Astrocyte (in vitro differentiated cells and primary cell): ENCODE data around the gene DHCR7. TPM values are rescaled to one million over a fixed set of nuclear protein-coding genes. Genes with fewer than 3 reads are reported as not detected.

Source experiments
- DNase-seq: peaks from one replicate; pipeline ENCODE4 v3.0.0-alpha.2; 2010; ENCODE audit warnings: low read depth
- FAIRE-seq: peaks from 2 replicates; lab custom pipeline; 2011; peaks lifted over from hg19 to GRCh38; lab: Jason Lieb, UNC
- H2AFZ ChIP-seq: 2 replicates; pipeline ENCODE4 v1.6.0; 2012; ENCODE audit warnings: low read depth, low read length, inconsistent platforms
- H3K27ac ChIP-seq: 2 replicates; pipeline ENCODE4 v1.5.1; 2011; ENCODE audit warnings: low read depth, low read length, inconsistent platforms
- H3K27me3 ChIP-seq: 2 replicates; pipeline ENCODE4 v1.6.0; 2011; ENCODE audit warnings: low read length, inconsistent platforms; ENCODE audit not compliant: insufficient read depth
- H3K36me3 ChIP-seq: 2 replicates; pipeline ENCODE4 v1.5.1; 2011; ENCODE audit warnings: low read length, inconsistent platforms; ENCODE audit not compliant: insufficient read depth
- H3K4me1 ChIP-seq: 2 replicates; pipeline ENCODE4 v1.5.1; 2011; ENCODE audit warnings: low read length, inconsistent platforms; ENCODE audit not compliant: insufficient read depth
- H3K4me2 ChIP-seq: 2 replicates; pipeline ENCODE4 v1.6.0; 2012; ENCODE audit warnings: low read length, inconsistent platforms
- H3K4me3 ChIP-seq: 2 replicates; pipeline ENCODE4 v1.5.1; 2011; ENCODE audit warnings: low read depth, mild to moderate bottlenecking, low read length, inconsistent platforms; ENCODE audit not compliant: insufficient read depth
- H3K79me2 ChIP-seq: 2 replicates; pipeline ENCODE4 v1.6.0; 2012; ENCODE audit warnings: mild to moderate bottlenecking, low read length, inconsistent platforms; ENCODE audit not compliant: insufficient read depth
- H3K9ac ChIP-seq: 2 replicates; pipeline ENCODE4 v1.6.0; 2012; ENCODE audit warnings: mild to moderate bottlenecking, low read length, inconsistent platforms
- H3K9me3 ChIP-seq: 2 replicates; pipeline ENCODE4 v1.5.1; 2012; ENCODE audit warnings: low read depth, mild to moderate bottlenecking, low read length, inconsistent platforms; ENCODE audit not compliant: insufficient read depth
- H4K20me1 ChIP-seq: 2 replicates; pipeline ENCODE4 v1.6.0; 2012; ENCODE audit warnings: low read length, inconsistent platforms; ENCODE audit not compliant: insufficient read depth
- H3K27ac Mint-ChIP-seq: one replicate; pipeline ENCODE4 v1.8.0; 2021; ENCODE audit warnings: mild to moderate bottlenecking, mixed read lengths; ENCODE audit not compliant: unreplicated experiment
- H3K27me3 Mint-ChIP-seq: one replicate; pipeline ENCODE4 v1.8.0; 2021; ENCODE audit warnings: low read depth, mixed read lengths; ENCODE audit not compliant: unreplicated experiment
- H3K36me3 Mint-ChIP-seq: one replicate; pipeline ENCODE4 v1.8.0; 2021; ENCODE audit warnings: low read depth, mixed read lengths; ENCODE audit not compliant: unreplicated experiment
- H3K4me1 Mint-ChIP-seq: one replicate; pipeline ENCODE4 v1.8.0; 2021; ENCODE audit warnings: low read depth, mixed read lengths; ENCODE audit not compliant: unreplicated experiment
- H3K4me3 Mint-ChIP-seq: one replicate; pipeline ENCODE4 v1.8.0; 2021; ENCODE audit warnings: mild to moderate bottlenecking, moderate library complexity, mixed read lengths; ENCODE audit not compliant: unreplicated experiment
- H3K9me3 Mint-ChIP-seq: one replicate; pipeline ENCODE4 v1.8.0; 2021; ENCODE audit warnings: mild to moderate bottlenecking, mixed read lengths; ENCODE audit not compliant: unreplicated experiment
- EZH2 ChIP-seq: IDR thresholded peaks from 2 replicates; pipeline ENCODE4 v1.6.1; 2012; ENCODE audit warnings: mild to moderate bottlenecking, low read length, inconsistent platforms; ENCODE audit not compliant: insufficient read depth
- total RNA-seq: library from RNA; stranded (reverse); gene quantifications from 2 replicates; pipeline ENCODE4 v1.2.1, GENCODE V29; 2021
- TF ChIP-seq, protein P1 (sequence below): IDR thresholded peaks from 2 replicates; pipeline ENCODE4 v1.5.1; 2011; ENCODE audit warnings: low read depth, mild to moderate bottlenecking, inconsistent platforms, low read length, moderate library complexity; ENCODE audit not compliant: insufficient read depth

Gene DHCR7
- total RNA-seq, 1 donor from 2014 or later, result 92.8 TPM

DNA sequence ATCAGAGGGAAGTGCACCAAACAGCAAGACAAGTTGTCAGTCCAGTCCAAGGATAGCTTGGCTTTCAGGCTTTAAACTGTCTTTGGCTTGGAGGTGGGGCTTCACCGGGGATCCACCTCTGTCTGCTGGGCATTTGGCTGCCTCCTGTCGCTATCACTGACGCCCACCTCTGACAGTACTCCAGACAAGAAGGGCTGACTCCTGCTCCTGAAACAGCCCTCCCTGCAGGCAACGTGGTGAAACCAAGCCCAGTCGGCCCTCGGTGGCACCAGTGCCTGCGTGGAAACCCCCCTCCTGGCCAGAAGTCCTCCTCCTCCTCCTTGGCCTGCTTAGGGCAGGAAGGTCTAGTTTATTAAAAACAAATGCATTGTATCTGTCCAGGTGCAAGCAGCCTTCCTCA lies 16.9 kb downstream of the DHCR7 start:
- H3K9me3 ChIP-seq, result no peaks in the 10 kb centered on the region
- no peaks in the 10 kb centered on the region for H4K20me1 ChIP-seq
- no peaks in the 10 kb centered on the region for H3K36me3 ChIP-seq
- H3K79me2 ChIP-seq, result no peaks in the 10 kb centered on the region
- H3K27me3 ChIP-seq, result no peaks in the 10 kb centered on the region
- no peak for DNase-seq
- H3K4me2 ChIP-seq, result no peak overlapping the region
- no peak overlapping the region for H3K27ac ChIP-seq
- no peak overlapping the region for H3K4me3 Mint-ChIP-seq
- H3K4me1 Mint-ChIP-seq, result peaks cover 6% of the 10 kb centered on the region
- no peaks in the 10 kb centered on the region for H3K27me3 Mint-ChIP-seq
- no peak overlapping the region for H3K9ac ChIP-seq
- H3K9me3 Mint-ChIP-seq, result peaks cover 3% of the 10 kb centered on the region
- H3K27ac Mint-ChIP-seq, result no peak overlapping the region
- no peaks in the 10 kb centered on the region for H3K4me1 ChIP-seq
- H3K36me3 Mint-ChIP-seq, result peaks cover 7% of the 10 kb centered on the region
- no peak overlapping the region for H2AFZ ChIP-seq
- no peak for TF ChIP-seq EZH2
- TF ChIP-seq, protein P1, sequence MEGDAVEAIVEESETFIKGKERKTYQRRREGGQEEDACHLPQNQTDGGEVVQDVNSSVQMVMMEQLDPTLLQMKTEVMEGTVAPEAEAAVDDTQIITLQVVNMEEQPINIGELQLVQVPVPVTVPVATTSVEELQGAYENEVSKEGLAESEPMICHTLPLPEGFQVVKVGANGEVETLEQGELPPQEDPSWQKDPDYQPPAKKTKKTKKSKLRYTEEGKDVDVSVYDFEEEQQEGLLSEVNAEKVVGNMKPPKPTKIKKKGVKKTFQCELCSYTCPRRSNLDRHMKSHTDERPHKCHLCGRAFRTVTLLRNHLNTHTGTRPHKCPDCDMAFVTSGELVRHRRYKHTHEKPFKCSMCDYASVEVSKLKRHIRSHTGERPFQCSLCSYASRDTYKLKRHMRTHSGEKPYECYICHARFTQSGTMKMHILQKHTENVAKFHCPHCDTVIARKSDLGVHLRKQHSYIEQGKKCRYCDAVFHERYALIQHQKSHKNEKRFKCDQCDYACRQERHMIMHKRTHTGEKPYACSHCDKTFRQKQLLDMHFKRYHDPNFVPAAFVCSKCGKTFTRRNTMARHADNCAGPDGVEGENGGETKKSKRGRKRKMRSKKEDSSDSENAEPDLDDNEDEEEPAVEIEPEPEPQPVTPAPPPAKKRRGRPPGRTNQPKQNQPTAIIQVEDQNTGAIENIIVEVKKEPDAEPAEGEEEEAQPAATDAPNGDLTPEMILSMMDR, result no peak
- no peak for FAIRE-seq
- H3K4me3 ChIP-seq, result no peak overlapping the region

DNA sequence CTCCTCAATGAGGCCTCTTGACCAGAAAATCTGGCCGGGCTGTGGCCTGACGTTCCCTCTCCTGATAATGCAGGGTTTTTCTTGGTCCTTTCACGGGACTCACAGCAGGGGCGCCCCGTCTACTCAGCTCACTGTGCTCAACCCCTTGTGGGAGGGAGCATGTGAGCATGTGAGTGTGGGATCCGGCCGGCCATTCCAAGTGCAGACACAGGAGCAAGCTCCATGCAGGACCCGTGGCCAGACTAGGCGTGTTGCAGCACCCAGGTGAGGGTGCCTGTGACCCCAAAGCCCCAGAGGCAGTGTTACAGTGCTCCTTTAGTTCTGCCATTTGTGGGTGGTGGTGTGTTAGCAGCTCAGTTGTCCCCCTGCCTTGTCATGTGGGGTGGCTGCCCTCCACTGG lies 18.0 kb downstream of the DHCR7 start:
- H3K9me3 ChIP-seq, result no peaks in the 10 kb centered on the region
- no peak overlapping the region for H3K9ac ChIP-seq
- H3K27ac ChIP-seq, result no peak overlapping the region
- H2AFZ ChIP-seq, result no peak overlapping the region
- no peaks in the 10 kb centered on the region for H3K4me1 ChIP-seq
- no peak overlapping the region for H3K4me2 ChIP-seq
- H3K4me1 Mint-ChIP-seq, result peaks cover 6% of the 10 kb centered on the region
- peaks cover 3% of the 10 kb centered on the region for H3K9me3 Mint-ChIP-seq
- no peak for TF ChIP-seq EZH2
- TF ChIP-seq, protein P1, result no peak
- peaks cover 6% of the 10 kb centered on the region for H3K36me3 Mint-ChIP-seq
- H3K27me3 Mint-ChIP-seq, result no peaks in the 10 kb centered on the region
- FAIRE-seq, result no peak
- DNase-seq, result no peak
- no peaks in the 10 kb centered on the region for H3K79me2 ChIP-seq
- no peaks in the 10 kb centered on the region for H3K36me3 ChIP-seq
- H3K27ac Mint-ChIP-seq, result no peak overlapping the region
- H4K20me1 ChIP-seq, result no peaks in the 10 kb centered on the region
- H3K4me3 Mint-ChIP-seq, result no peak overlapping the region
- no peak overlapping the region for H3K4me3 ChIP-seq
- H3K27me3 ChIP-seq, result no peaks in the 10 kb centered on the region

DNA sequence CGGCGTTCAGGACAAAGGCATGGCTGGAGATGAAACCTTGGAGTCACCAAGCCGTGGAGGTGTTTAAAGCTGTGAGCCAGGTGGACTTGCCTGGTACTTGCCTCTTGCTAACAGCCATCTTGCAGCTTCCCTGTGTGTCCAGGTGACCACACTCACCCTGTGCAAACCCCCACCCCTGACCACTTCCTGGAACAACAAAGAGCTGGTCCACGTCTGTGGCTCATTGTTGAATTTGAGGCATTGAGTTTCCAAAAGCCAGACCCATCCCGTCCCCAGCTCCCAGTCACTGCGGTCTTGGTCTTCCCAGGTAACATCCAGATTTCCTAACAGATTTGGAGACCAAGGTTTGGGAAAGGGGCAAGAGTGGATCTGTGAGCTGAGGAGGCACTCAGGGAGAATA lies 18.5 kb downstream of the DHCR7 start:
- Histone ChIP-seq H3K27me3 (no peaks in the 10 kb centered on the region), H4K20me1 (no peaks in the 10 kb centered on the region), H3K79me2 (no peaks in the 10 kb centered on the region), H3K27ac (no peak overlapping the region), H3K4me3 (no peak overlapping the region), H3K9ac (no peak overlapping the region), H3K9me3 (no peaks in the 10 kb centered on the region), H2AFZ (no peak overlapping the region), H3K4me2 (no peak overlapping the region), H3K4me1 (no peaks in the 10 kb centered on the region), H3K36me3 (no peaks in the 10 kb centered on the region)
- DNase-seq (no peak), FAIRE-seq (no peak)
- Mint-ChIP-seq H3K4me3 (no peak overlapping the region), H3K9me3 (peaks cover 3% of the 10 kb centered on the region), H3K36me3 (peaks cover 2% of the 10 kb centered on the region), H3K4me1 (peaks cover 6% of the 10 kb centered on the region), H3K27ac (no peak overlapping the region), H3K27me3 (no peaks in the 10 kb centered on the region)
- TF ChIP-seq, protein P1, result no peak
- TF ChIP-seq EZH2, result no peak
